Prostate gland (tissue), 2 donors: ENCODE results near the gene MTMR11. TPM values are rescaled to one million over a fixed set of nuclear protein-coding genes. Genes with fewer than 3 reads are reported as not detected.

ENCODE experiments used
- DNase-seq: peaks from one replicate; pipeline ENCODE4 v3.0.0-alpha.2; 2019; ENCODE audit warnings: low spot score
- H3K27ac ChIP-seq, 2 donors: fragments of 200-600 bp; sonication (generic); 2 replicates each; pipeline ENCODE4 v1.5.1; 2017 to 2019
- H3K27me3 ChIP-seq: fragments of 200-600 bp; sonication (generic); replicated peaks from 2 replicates; pipeline ENCODE4 v1.5.1; 2019; ENCODE audit not compliant: insufficient read depth
- H3K36me3 ChIP-seq, 2 donors: fragments of 200-600 bp; sonication (generic); 1 replicate in 1 of 2; 2 replicates in 1 of 2; pipeline versions ENCODE4 v1.5.1 to v1.8.1; 2017 to 2019
- H3K4me1 ChIP-seq: fragments of 200-600 bp; sonication (generic); replicated peaks from 2 replicates; pipeline ENCODE4 v1.5.1; 2019
- H3K4me3 ChIP-seq, 2 donors: fragments of 200-600 bp; sonication (generic); 2 replicates each; pipeline ENCODE4 v1.5.1; 2017 to 2019
- H3K9me3 ChIP-seq: fragments of 200-600 bp; sonication (generic); 2 replicates; pipeline ENCODE4 v1.5.1; 2017
- POLR2A ChIP-seq: fragments of 450-650 bp; IDR thresholded peaks from one replicate; pipeline ENCODE4 v1.6.1; 2016; ENCODE audit warnings: antibody characterized with exemption, mild to moderate bottlenecking
- POLR2AphosphoS5 ChIP-seq: sonication (generic); formaldehyde crosslinking; IDR thresholded peaks from one replicate; pipeline ENCODE4 v1.6.1; 2017; ENCODE audit warnings: antibody characterized with exemption
- WGBS: methylation state at CpG from one replicate; pipeline ENCODE4 v1.1.5; 2018; 5-methylcytosine and 5-hydroxymethylcytosine counted together
- intact Hi-C: fragments of 100-400 bp; cut with DNase I; formaldehyde crosslinking; loops from one replicate; pipeline ENCODE4 v1.14.2; 2022
- total RNA-seq, 2 donors: library from RNA; depleted of rRNA; stranded (reverse); fragments of >200 nt; gene quantifications; one replicate each; pipeline ENCODE4 v1.1.0, GENCODE V29; 2016
- TF ChIP-seq, protein P1 (sequence below), 4 experiments: fragments of 200-600 bp in 2 of 4; fragments of 450-650 bp in 2 of 4; sonication (generic) in 2 of 4; IDR thresholded peaks; 1 replicate in 3 of 4; 2 replicates in 1 of 4; pipeline ENCODE4 v1.5.1; 2016 to 2019; ENCODE audit warnings: antibody characterized with exemption in 4 of 4, mild to moderate bottlenecking in 2 of 4, moderate library complexity in 2 of 4

MTMR11 gene
- total RNA-seq, 2 donors from 2014 or later = 2.6 to 25.5 TPM

GRCh38 chr1:149917571-149918144, 19.0 kb downstream of the MTMR11 start, which contains the start of gene SV2A:
Gene SV2A, minus strand, starts transcription at chr1:149917844. Its CDS starts 4,004 bp downstream, at chr1:149913840.
- Histone ChIP-seq H3K4me1 (no peaks in the 10 kb centered on the region), H3K4me3 (peak within 1 kb of the TSS; percentile 36 to 38), H3K27me3 (no peaks in the 10 kb centered on the region), H3K36me3 (peaks cover 0 to 3% of the 10 kb centered on the region in 2 donors), H3K27ac (no peak within 1 kb of the TSS), H3K9me3 (no peaks in the 10 kb centered on the region)
- WGBS = under 1% methylated on average over 24 of the region's 24 CpGs
- intact Hi-C loops = no loop called here
- TF ChIP-seq, protein P1, sequence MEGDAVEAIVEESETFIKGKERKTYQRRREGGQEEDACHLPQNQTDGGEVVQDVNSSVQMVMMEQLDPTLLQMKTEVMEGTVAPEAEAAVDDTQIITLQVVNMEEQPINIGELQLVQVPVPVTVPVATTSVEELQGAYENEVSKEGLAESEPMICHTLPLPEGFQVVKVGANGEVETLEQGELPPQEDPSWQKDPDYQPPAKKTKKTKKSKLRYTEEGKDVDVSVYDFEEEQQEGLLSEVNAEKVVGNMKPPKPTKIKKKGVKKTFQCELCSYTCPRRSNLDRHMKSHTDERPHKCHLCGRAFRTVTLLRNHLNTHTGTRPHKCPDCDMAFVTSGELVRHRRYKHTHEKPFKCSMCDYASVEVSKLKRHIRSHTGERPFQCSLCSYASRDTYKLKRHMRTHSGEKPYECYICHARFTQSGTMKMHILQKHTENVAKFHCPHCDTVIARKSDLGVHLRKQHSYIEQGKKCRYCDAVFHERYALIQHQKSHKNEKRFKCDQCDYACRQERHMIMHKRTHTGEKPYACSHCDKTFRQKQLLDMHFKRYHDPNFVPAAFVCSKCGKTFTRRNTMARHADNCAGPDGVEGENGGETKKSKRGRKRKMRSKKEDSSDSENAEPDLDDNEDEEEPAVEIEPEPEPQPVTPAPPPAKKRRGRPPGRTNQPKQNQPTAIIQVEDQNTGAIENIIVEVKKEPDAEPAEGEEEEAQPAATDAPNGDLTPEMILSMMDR (IDR thresholded peaks at IDR 0.05) = no peak
- TF ChIP-seq POLR2AphosphoS5 = peak; percentile 16
- peak; percentile 23 for DNase-seq

- no peaks in the 10 kb centered on the region for H3K36me3 ChIP-seq
- intact Hi-C loops = no loop called here
- H3K9me3 ChIP-seq = no peaks in the 10 kb centered on the region
- H3K4me3 ChIP-seq = no peak overlapping the region
- DNase-seq = no peak
- TF ChIP-seq POLR2A (no peak), POLR2AphosphoS5 (no peak)
- TF ChIP-seq, protein P1 (IDR thresholded peaks at IDR 0.05) = no peak
- WGBS = 5% methylated on average over 10 of the region's 10 CpGs
- no peaks in the 10 kb centered on the region for H3K27me3 ChIP-seq
- no peaks in the 10 kb centered on the region for H3K4me1 ChIP-seq
- H3K27ac ChIP-seq = no peak overlapping the region
These were observed 19.8 kb downstream of the MTMR11 start for GRCh38 chr1:149916898-149917252.

GRCh38 chr1:149916193-149916897, 20.3 kb downstream of the MTMR11 start:
- no peak overlapping the region for H3K27ac ChIP-seq
- H3K4me3 ChIP-seq = no peak overlapping the region

DNA sequence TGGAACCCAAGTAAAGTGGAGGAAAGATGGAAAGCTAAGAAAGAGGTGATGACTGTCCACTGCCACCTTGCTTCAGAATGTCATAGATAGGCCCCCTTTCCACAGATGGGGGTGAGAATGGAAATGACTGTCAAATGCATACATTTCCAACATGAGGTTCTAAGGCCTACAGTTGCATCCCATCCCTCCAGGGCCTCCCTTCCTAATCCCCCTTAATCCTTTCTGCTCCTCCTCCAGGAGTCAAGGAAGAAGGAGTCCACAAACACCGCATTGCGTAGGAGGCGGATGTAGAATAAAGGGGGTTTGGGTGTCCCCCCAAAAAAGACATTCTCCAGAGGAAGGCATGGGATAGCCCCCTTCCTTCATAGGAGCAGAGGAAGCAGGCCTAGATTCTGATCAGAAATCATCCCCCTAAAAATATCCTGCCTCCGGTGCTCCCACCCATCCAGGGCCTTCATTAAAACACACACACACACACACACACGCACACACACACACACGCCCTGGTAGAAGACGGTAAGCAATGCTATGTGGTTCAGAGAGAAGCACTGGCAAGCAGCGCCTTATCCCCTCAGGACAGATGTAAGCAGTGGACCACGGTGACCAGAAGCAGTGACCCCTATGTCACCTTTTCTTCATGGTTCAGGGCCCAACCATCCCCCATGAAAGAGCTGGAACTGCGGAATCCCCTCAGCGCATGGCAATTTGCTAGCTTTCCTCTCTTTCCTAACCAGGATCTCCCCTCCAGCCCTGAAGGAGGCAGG, 21.1 kb downstream of the MTMR11 start:
- H3K9me3 ChIP-seq = no peaks in the 10 kb centered on the region
- no peak overlapping the region for H3K4me3 ChIP-seq
- H3K4me1 ChIP-seq = no peaks in the 10 kb centered on the region
- H3K27ac ChIP-seq = no peak overlapping the region
- H3K36me3 ChIP-seq = no peaks in the 10 kb centered on the region
- 73% methylated on average over 11 of the region's 11 CpGs for WGBS
- no peak for TF ChIP-seq POLR2A
- TF ChIP-seq POLR2AphosphoS5 = no peak
- TF ChIP-seq, protein P1 (IDR thresholded peaks at IDR 0.05) = no peak
- intact Hi-C loops = no loop called here
- no peaks in the 10 kb centered on the region for H3K27me3 ChIP-seq
- DNase-seq = no peak

More at GRCh38 chr1:149916193-149916897, 20.3 kb downstream of the MTMR11 start:
- Histone ChIP-seq H3K4me1 (no peaks in the 10 kb centered on the region), H3K36me3 (no peaks in the 10 kb centered on the region), H3K9me3 (no peaks in the 10 kb centered on the region), H3K27me3 (no peaks in the 10 kb centered on the region)
- TF ChIP-seq POLR2A = no peak
- no peak for TF ChIP-seq POLR2AphosphoS5
- TF ChIP-seq, protein P1 (IDR thresholded peaks at IDR 0.05) = no peak
- intact Hi-C loops = no loop called here
- DNase-seq = no peak
- 28% methylated on average over 9 of the region's 9 CpGs for WGBS
